ENCODE data around the gene C10orf90. TPM values are rescaled to one million over a fixed set of nuclear protein-coding genes. Genes with fewer than 3 reads are reported as not detected.

The C10orf90 gene
- total RNA-seq, 1 experiment from 2014 or later: not detected

GRCh38 chr10:126432507-126432906 lies 238.0 kb downstream of the C10orf90 start:
- Histone ChIP-seq H4K5ac (ENCODE audit: insufficient read length, low read depth, low read length) (no peak overlapping the region), H3K4me2 (ENCODE audit: insufficient read depth, insufficient read length, low read length) (no peak overlapping the region), H3K9me3 (ENCODE audit: control insufficient read depth, low read depth, low read length) (no peaks in the 10 kb centered on the region), H4K8ac (replicated peaks; ENCODE audit: insufficient read length, low read depth, low read length) (no peak overlapping the region), H4K91ac (ENCODE audit: insufficient read length, low read depth, low read length) (no peak overlapping the region), H2BK15ac (ENCODE audit: low read depth, low read length) (no peak overlapping the region), H3K79me2 (ENCODE audit: insufficient read depth, low read length) (no peaks in the 10 kb centered on the region), H3K18ac (ENCODE audit: insufficient read length, low read depth, low read length) (no peak overlapping the region), H3K27ac (ENCODE audit: insufficient read length, low read depth, low read length) (no peak overlapping the region), H2AFZ (ENCODE audit: low read length) (no peak overlapping the region), H3T11ph (ENCODE audit: low read length) (no peak overlapping the region), H2BK5ac (ENCODE audit: insufficient read length, low read length) (no peak overlapping the region), H2BK120ac (ENCODE audit: low read depth, low read length, poor library complexity, severe bottlenecking) (no peak overlapping the region), H3K23me2 (ENCODE audit: insufficient read length, low read depth, low read length, poor library complexity, severe bottlenecking) (no peaks in the 10 kb centered on the region), H2AK5ac (ENCODE audit: insufficient read length, low read length) (no peak overlapping the region), H3K9ac (ENCODE audit: extremely low read depth, insufficient read length, low read length) (no peak overlapping the region), H2BK20ac (ENCODE audit: low read depth, low read length, poor library complexity, severe bottlenecking) (no peak overlapping the region), H3K56ac (ENCODE audit: insufficient read length, low read depth, low read length) (no peak overlapping the region), H3K14ac (ENCODE audit: insufficient read depth, low read length) (no peak overlapping the region), H3K79me1 (ENCODE audit: insufficient read depth, low read depth, low read length, poor library complexity, severe bottlenecking) (no peaks in the 10 kb centered on the region), H3K23ac (ENCODE audit: insufficient read length, low read depth, low read length) (no peak overlapping the region), H2BK12ac (ENCODE audit: insufficient read length, low read depth, low read length) (no peak overlapping the region), H3K4me1 (ENCODE audit: insufficient read depth, low read length) (no peaks in the 10 kb centered on the region), H4K20me1 (ENCODE audit: control insufficient read depth, insufficient read depth, insufficient read length) (no peaks in the 10 kb centered on the region), H3K27me3 (ENCODE audit: insufficient read depth, low read length) (no peaks in the 10 kb centered on the region), H3K4ac (ENCODE audit: low read depth, low read length) (no peak overlapping the region)
- Mint-ChIP-seq H3K9me3 (no peaks in the 10 kb centered on the region; a peak in 1 of 5 replicates), H3K36me3 (ENCODE audit: insufficient read depth in 1 of 3, low read depth in 3 of 3) (no peaks in the 10 kb centered on the region; a peak in 1 of 7 replicates), H3K4me1 (no peaks in the 10 kb centered on the region; a peak in 1 of 4 replicates), H3K27me3 (ENCODE audit: low read depth) (peaks cover 2% of the 10 kb centered on the region; the same call in 1 of the 2 replicates), H3K27ac (no peak overlapping the region), H3K4me3 (no peak overlapping the region)
- DNase-seq: no peak
- no CpG with 5 or more reads among the region's 7 CpGs for WGBS (ENCODE audit: extremely low coverage, insufficient read length, low lambda C conversion rate)
- TF ChIP-seq CTCF (conservative IDR thresholded peaks at IDR 0.05): no peak

Data from H9 (cell line).